Right cardiac atrium (tissue), 5 donors: Measurements from ENCODE around the gene RUNX3. TPM values are rescaled to one million over a fixed set of nuclear protein-coding genes. Genes with fewer than 3 reads are reported as not detected.

Experiments
- ATAC-seq, 2 donors: fragments of 200-7000 bp; cut with Tn5 transposase; one replicate each; pipeline versions ENCODE4 v1.8.0 to v1.9.1; 2020; ENCODE audit warnings: moderate library complexity in 2 of 2, mild to moderate bottlenecking in 1 of 2
- DNase-seq, 3 donors: peaks; one replicate each; pipeline ENCODE4 v3.0.0-alpha.2; 2020
- H3K27ac ChIP-seq: one replicate; pipeline ENCODE4 v1.5.1; 2013; ENCODE audit warnings: mild to moderate bottlenecking, low read length, control low read depth, moderate library complexity
- H3K27me3 ChIP-seq: one replicate; pipeline ENCODE4 v1.6.1; 2013; ENCODE audit not compliant: control insufficient read depth, insufficient read depth
- H3K4me1 ChIP-seq: one replicate; pipeline ENCODE4 v1.6.1; 2013; ENCODE audit warnings: low read length; ENCODE audit not compliant: control insufficient read depth, insufficient read depth
- H3K4me3 ChIP-seq: one replicate; pipeline ENCODE4 v1.5.1; 2013; ENCODE audit warnings: low read length, control low read depth
- H3K9me3 ChIP-seq: one replicate; pipeline ENCODE4 v1.6.1; 2013; ENCODE audit warnings: low read length; ENCODE audit not compliant: control insufficient read depth
- WGBS: extraction: QIAGEN DNeasy Blood & Tissue Kit; methylation state at CpG from one replicate; pipeline ENCODE4 v1.1.7; 2013; 5-methylcytosine and 5-hydroxymethylcytosine counted together
- intact Hi-C, 4 donors: fragments of 100-400 bp; cut with DNase I; formaldehyde crosslinking; loops; one replicate each; pipeline versions ENCODE4 v1.11.0 to v1.14.0; 2022 to 2023
- polyA plus RNA-seq: library from polyadenylated mRNA; stranded (reverse); fragments of 200-250 nt; gene quantifications from one replicate; pipeline ENCODE4 v1.2.3, GENCODE V29; 2013
- total RNA-seq, 4 donors: library from RNA; stranded (reverse); fragmentation: NEBNext Ultra II Directional; extraction: Animal tissue kit (Norgen Biotek cat#: 25700); gene quantifications; one replicate each; pipeline ENCODE4 v1.2.1, GENCODE V29; 2021
- donor health status: healthy with polysubstance abuse.
- donor health status: DM: no; HTN: yes; CAD: no.
- donor health status: DM: no; HTN: no; CAD: no.
- donor health status: DM: no; HTN: yes; CAD: no; lungs with severe emphysema.
- donor health status: DM: yes; HTN: yes; CAD: no.

RUNX3 gene
- total and polyA plus RNA-seq, 5 donors: 0.34 to 1.8 (median 0.89) TPM

GRCh38 chr1:24861821-24862727, 68.0 kb downstream of the RUNX3 start:
- no peaks in the 10 kb centered on the region for H3K27me3 ChIP-seq
- intact Hi-C loops: loop anchor here in 1 of 4 donors (5.0 to 10.0 kb wide), 2 partner anchors 173 to 340 kb away; no protein-coding TSS in a partner anchor

GRCh38 chr1:24860841-24861240, 69.2 kb downstream of the RUNX3 start:
- no peak for DNase-seq
- Histone ChIP-seq H3K9me3 (no peaks in the 10 kb centered on the region), H3K27ac (no peak overlapping the region), H3K4me1 (no peaks in the 10 kb centered on the region), H3K27me3 (no peaks in the 10 kb centered on the region), H3K4me3 (no peak overlapping the region)
- no peak for ATAC-seq
- WGBS: 80% methylated on average over 15 of the region's 15 CpGs
- intact Hi-C loops: loop anchor here in 1 of 4 donors (5.0 to 10.0 kb wide), 2 partner anchors 174 to 341 kb away; no protein-coding TSS in a partner anchor

More at GRCh38 chr1:24861821-24862727, 68.0 kb downstream of the RUNX3 start:
- Histone ChIP-seq H3K4me1 (no peaks in the 10 kb centered on the region), H3K4me3 (no peak overlapping the region), H3K27ac (no peak overlapping the region), H3K9me3 (no peaks in the 10 kb centered on the region)
- ATAC-seq (peak in 1 of 2 donors; percentile 27), DNase-seq (no peak)
- 56% methylated on average over 28 of the region's 28 CpGs for WGBS

GRCh38 chr1:24859063-24860010, 70.7 kb downstream of the RUNX3 start:
- ATAC-seq (no peak), DNase-seq (no peak)
- Histone ChIP-seq H3K27me3 (no peaks in the 10 kb centered on the region), H3K27ac (no peak overlapping the region), H3K9me3 (no peaks in the 10 kb centered on the region), H3K4me3 (no peak overlapping the region), H3K4me1 (no peaks in the 10 kb centered on the region)
- 87% methylated on average over 10 of the region's 10 CpGs for WGBS
- intact Hi-C loops: loop anchor here in 3 of 4 donors (5.0 to 10.0 kb wide), 4 partner anchors 175 to 343 kb away; no protein-coding TSS in a partner anchor

GRCh38 chr1:24858277-24858676, 71.8 kb downstream of the RUNX3 start:
- Histone ChIP-seq H3K27me3 (no peaks in the 10 kb centered on the region), H3K4me1 (no peaks in the 10 kb centered on the region), H3K4me3 (no peak overlapping the region), H3K9me3 (no peaks in the 10 kb centered on the region), H3K27ac (no peak overlapping the region)
- WGBS: 85% methylated on average over 1 of the region's 1 CpG
- intact Hi-C loops: loop anchor here in 2 of 4 donors (5.0 to 10.0 kb wide), 2 partner anchors 247 to 339 kb away; no protein-coding TSS in a partner anchor
- no peak for ATAC-seq
- DNase-seq: no peak

GRCh38 chr1:24857507-24858133, 72.5 kb downstream of the RUNX3 start:
- intact Hi-C loops: loop anchor here in 2 of 4 donors (5.0 to 10.0 kb wide), 2 partner anchors 247 to 340 kb away; no protein-coding TSS in a partner anchor
- no peak for ATAC-seq
- Histone ChIP-seq H3K4me3 (no peak overlapping the region), H3K27ac (no peak overlapping the region), H3K27me3 (no peaks in the 10 kb centered on the region), H3K4me1 (no peaks in the 10 kb centered on the region), H3K9me3 (no peaks in the 10 kb centered on the region)
- DNase-seq: no peak
- 71% methylated on average over 6 of the region's 6 CpGs for WGBS

- no peak overlapping the region for H3K4me3 ChIP-seq
- ATAC-seq: no peak
- 77% methylated on average over 16 of the region's 16 CpGs for WGBS
- intact Hi-C loops: loop anchor here in 2 of 4 donors (5.0 to 10.0 kb wide), 2 partner anchors 248 to 340 kb away; no protein-coding TSS in a partner anchor
- H3K27me3 ChIP-seq: no peaks in the 10 kb centered on the region
- DNase-seq: no peak
- no peak overlapping the region for H3K27ac ChIP-seq
- H3K9me3 ChIP-seq: no peaks in the 10 kb centered on the region
- H3K4me1 ChIP-seq: no peaks in the 10 kb centered on the region
Observed at GRCh38 chr1:24856787-24857506, 73.1 kb downstream of the RUNX3 start.

- no peak overlapping the region for H3K27ac ChIP-seq
- no peak for DNase-seq
- 77% methylated on average over 5 of the region's 5 CpGs for WGBS
- intact Hi-C loops: loop anchor here in 2 of 4 donors (5.0 to 10.0 kb wide), 2 partner anchors 249 to 342 kb away; no protein-coding TSS in a partner anchor
- no peaks in the 10 kb centered on the region for H3K4me1 ChIP-seq
- no peaks in the 10 kb centered on the region for H3K27me3 ChIP-seq
- H3K9me3 ChIP-seq: no peaks in the 10 kb centered on the region
- no peak for ATAC-seq
- no peak overlapping the region for H3K4me3 ChIP-seq
Observed at GRCh38 chr1:24855474-24855873, 74.6 kb downstream of the RUNX3 start.

GRCh38 chr1:24853649-24854048, 76.4 kb downstream of the RUNX3 start:
- Histone ChIP-seq H3K9me3 (no peaks in the 10 kb centered on the region), H3K4me3 (no peak overlapping the region), H3K27me3 (no peaks in the 10 kb centered on the region), H3K4me1 (no peaks in the 10 kb centered on the region), H3K27ac (no peak overlapping the region)
- no peak for ATAC-seq
- intact Hi-C loops: loop anchor here in 1 of 4 donors (5.0 to 10.0 kb wide), 2 partner anchors 251 to 349 kb away; no protein-coding TSS in a partner anchor
- DNase-seq: no peak
- WGBS: 71% methylated on average over 6 of the region's 6 CpGs

GRCh38 chr1:24850328-24850920, 79.7 kb downstream of the RUNX3 start:
- Histone ChIP-seq H3K27me3 (no peaks in the 10 kb centered on the region), H3K4me1 (no peaks in the 10 kb centered on the region), H3K9me3 (no peaks in the 10 kb centered on the region), H3K27ac (no peak overlapping the region), H3K4me3 (no peak overlapping the region)
- ATAC-seq (no peak), DNase-seq (no peak)
- WGBS: 42% methylated on average over 6 of the region's 6 CpGs
- intact Hi-C loops: loop anchor here in 1 of 4 donors (5.0 to 10.0 kb wide), 2 partner anchors 254 to 352 kb away; no protein-coding TSS in a partner anchor
